Stimulated activated CD8-positive, alpha-beta memory T cell treated with anti-CD3 and anti-CD28 coated beads, Interleukin-12 subunit alpha, Interleukin-12 subunit beta, amount 100 ng/mL, for 24 hours (primary cell): ENCODE data around the gene MRPS22.
"Not testable (repeated sequence)": the region's sequence is repeated elsewhere in the genome, so short reads cannot be mapped to it uniquely, and the experiment has no call there.

Experiments
- DNase-seq: peaks from one replicate; pipeline ENCODE4 v3.0.0-alpha.2; 2020; ENCODE audit errors: extremely low read depth

MRPS22 gene

GRCh38 chr3:139396707-139397106 is 52.9 kb downstream of the MRPS22 start:
- no peak for DNase-seq

GRCh38 chr3:139401155-139401554 is 57.3 kb downstream of the MRPS22 start:
- DNase-seq: not testable (repeated sequence)
